ENCODE data around the gene CAMKMT.

The CAMKMT gene

GRCh38 chr2:44715671-44716081, 353.9 kb downstream of the CAMKMT start:
- peak; percentile 59 for DNase-seq (ENCODE audit: extremely low read depth, low read depth)
- H3K4me3 ChIP-seq (replicated peaks; ENCODE audit: low read depth, low read length) = no peak overlapping the region
- peak; percentile 72 for TF ChIP-seq CTCF (IDR thresholded peaks at IDR 0.05; ENCODE audit: low read depth, low read length, missing control alignments)

GRCh38 chr2:44716131-44716530, 354.4 kb downstream of the CAMKMT start:
- H3K4me3 ChIP-seq (replicated peaks; ENCODE audit: low read depth, low read length) = no peak overlapping the region
- no peak for TF ChIP-seq CTCF (IDR thresholded peaks at IDR 0.05; ENCODE audit: low read depth, low read length, missing control alignments)

GRCh38 chr2:44718431-44718830, 356.7 kb downstream of the CAMKMT start:
- no peak for DNase-seq (ENCODE audit: extremely low read depth, low read depth)
- no peak overlapping the region for H3K4me3 ChIP-seq (replicated peaks; ENCODE audit: low read depth, low read length)
- no peak for TF ChIP-seq CTCF (IDR thresholded peaks at IDR 0.05; ENCODE audit: low read depth, low read length, missing control alignments)

More at GRCh38 chr2:44716131-44716530, 354.4 kb downstream of the CAMKMT start:
- DNase-seq (ENCODE audit: extremely low read depth, low read depth) = no peak

- H3K4me3 ChIP-seq (replicated peaks; ENCODE audit: low read depth, low read length) = no peak overlapping the region
- TF ChIP-seq CTCF (IDR thresholded peaks at IDR 0.05; ENCODE audit: low read depth, low read length, missing control alignments) = no peak
- DNase-seq (ENCODE audit: extremely low read depth, low read depth) = no peak
Measured at GRCh38 chr2:44719562-44719961, 357.8 kb downstream of the CAMKMT start.

GRCh38 chr2:44722026-44722625, 360.4 kb downstream of the CAMKMT start:
- H3K4me3 ChIP-seq (replicated peaks; ENCODE audit: low read depth, low read length) = no peak overlapping the region
- TF ChIP-seq CTCF (IDR thresholded peaks at IDR 0.05; ENCODE audit: low read depth, low read length, missing control alignments) = no peak
- no peak for DNase-seq (ENCODE audit: extremely low read depth, low read depth)

GRCh38 chr2:44723921-44724320, 362.2 kb downstream of the CAMKMT start:
- DNase-seq (ENCODE audit: extremely low read depth, low read depth) = no peak
- no peak overlapping the region for H3K4me3 ChIP-seq (replicated peaks; ENCODE audit: low read depth, low read length)
- no peak for TF ChIP-seq CTCF (IDR thresholded peaks at IDR 0.05; ENCODE audit: low read depth, low read length, missing control alignments)

- TF ChIP-seq CTCF (IDR thresholded peaks at IDR 0.05; ENCODE audit: low read depth, low read length, missing control alignments) = no peak
- no peak overlapping the region for H3K4me3 ChIP-seq (replicated peaks; ENCODE audit: low read depth, low read length)
- DNase-seq (ENCODE audit: extremely low read depth, low read depth) = no peak
Measured at GRCh38 chr2:44730593-44730992, 368.8 kb downstream of the CAMKMT start.
